Fibroblast of skin of left biceps (primary cell): ENCODE results near the gene VSIG10L2.
"Not testable (repeated sequence)": the region's sequence is repeated elsewhere in the genome, so short reads cannot be mapped to it uniquely, and the experiment has no call there.

Experiments used
- DNase-seq, 2 experiments: peaks; one replicate each; pipeline ENCODE4 v3.0.0-alpha.2; 2013; ENCODE audit warnings: low read depth in 2 of 2

Gene VSIG10L2

GRCh38 chr11:125967515-125967914, 21.7 kb downstream of the VSIG10L2 start:
- DNase-seq, result no peak

GRCh38 chr11:125968354-125968753, 22.5 kb downstream of the VSIG10L2 start:
- no peak for DNase-seq

DNA sequence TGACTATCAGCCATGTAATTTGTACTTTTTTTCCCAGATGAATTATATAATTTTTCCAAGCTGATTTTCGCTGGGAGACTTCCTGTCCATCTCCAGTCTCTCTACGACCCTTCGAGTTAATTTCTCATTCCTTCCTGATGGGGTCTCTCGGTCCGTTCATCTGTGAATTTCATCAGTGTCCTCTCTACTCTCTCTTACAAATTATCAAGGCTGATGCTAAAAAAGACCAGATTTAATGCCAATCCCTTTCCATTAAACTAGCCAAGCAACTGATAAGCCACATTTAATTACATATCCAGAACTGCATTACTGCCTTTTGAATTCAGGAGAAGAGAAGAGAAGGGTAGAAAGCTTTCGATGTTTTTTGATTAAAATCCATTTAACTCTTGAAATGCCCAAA, 25.8 kb downstream of the VSIG10L2 start:
- no peak for DNase-seq

- no peak for DNase-seq
These were observed 28.4 kb downstream of the VSIG10L2 start for GRCh38 chr11:125974284-125974683.

- no peak for DNase-seq
These were observed 29.8 kb downstream of the VSIG10L2 start for GRCh38 chr11:125975634-125976033.

- no peak for DNase-seq
These were observed 30.3 kb downstream of the VSIG10L2 start for GRCh38 chr11:125976156-125976555.

DNA sequence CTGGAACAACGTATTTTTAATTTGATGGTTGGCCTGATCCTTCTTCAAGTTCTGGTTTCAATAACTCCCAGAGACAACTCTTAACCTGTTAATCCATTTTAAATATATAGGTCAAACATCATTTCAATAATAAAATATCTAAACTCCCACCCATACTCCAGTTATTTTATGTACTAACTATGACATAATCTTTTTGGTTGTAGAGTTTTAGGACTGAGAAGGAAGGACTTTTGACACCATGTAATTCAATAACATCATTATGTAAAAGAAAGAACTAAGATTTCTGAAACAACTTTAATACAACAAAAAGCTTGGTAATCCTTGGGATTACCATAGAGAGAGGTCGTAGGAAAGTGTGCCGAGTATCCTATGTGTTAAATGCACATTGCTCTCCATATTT, 31.5 kb downstream of the VSIG10L2 start:
- no peak for DNase-seq

DNA sequence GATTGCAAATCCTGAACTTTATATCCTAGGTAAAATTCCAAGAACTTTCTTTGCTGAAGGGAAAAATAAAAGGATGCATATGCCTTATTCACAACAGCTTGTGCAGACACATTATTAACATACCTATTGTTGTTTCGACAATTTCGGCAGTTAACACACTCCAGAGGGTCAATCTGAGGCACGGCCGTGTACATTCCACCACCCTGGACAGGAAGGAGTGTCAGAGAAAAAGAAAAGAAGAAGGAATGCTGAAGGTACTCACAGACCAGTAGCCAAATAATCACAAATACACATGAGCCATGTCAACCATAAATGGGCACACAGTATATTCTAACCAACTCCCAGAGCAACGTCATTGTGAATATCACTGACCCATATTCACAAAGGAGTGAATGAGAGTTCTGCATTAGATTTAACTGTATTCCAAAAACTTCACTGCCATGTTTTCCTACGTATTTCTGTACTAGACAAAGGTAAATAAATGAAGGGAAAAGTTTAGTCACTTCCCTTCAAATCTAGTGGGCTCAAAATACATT, 32.4 kb downstream of the VSIG10L2 start:
- no peak for DNase-seq

GRCh38 chr11:125978778-125979407, 33.0 kb downstream of the VSIG10L2 start:
- no peak for DNase-seq

- no peak for DNase-seq
These were observed 33.7 kb downstream of the VSIG10L2 start for GRCh38 chr11:125979511-125979910.

GRCh38 chr11:125980436-125980835, 34.6 kb downstream of the VSIG10L2 start:
- no peak for DNase-seq

- DNase-seq, result no peak
These were observed 36.5 kb downstream of the VSIG10L2 start for GRCh38 chr11:125982348-125982730.

DNA sequence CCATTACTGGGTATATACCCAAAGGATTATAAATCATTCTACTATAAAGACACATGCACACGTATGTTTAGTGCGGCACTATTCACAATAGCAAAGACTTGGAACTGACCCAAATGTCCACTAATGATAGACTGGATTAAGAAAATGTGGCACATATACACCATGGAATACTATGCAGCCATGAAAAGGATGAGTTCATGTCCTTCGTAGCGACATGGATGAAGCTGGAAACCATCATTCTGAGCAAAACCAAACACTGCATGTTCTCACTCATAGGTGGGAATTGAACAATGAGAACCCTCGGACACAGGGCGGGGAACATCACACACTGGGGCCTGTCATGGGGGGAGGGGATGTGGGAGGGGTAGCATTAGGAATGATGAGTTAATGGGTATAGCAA, 40.1 kb downstream of the VSIG10L2 start:
- DNase-seq, result not testable (repeated sequence)

GRCh38 chr11:125987066-125987641, 41.3 kb downstream of the VSIG10L2 start:
- DNase-seq, result no peak

DNA sequence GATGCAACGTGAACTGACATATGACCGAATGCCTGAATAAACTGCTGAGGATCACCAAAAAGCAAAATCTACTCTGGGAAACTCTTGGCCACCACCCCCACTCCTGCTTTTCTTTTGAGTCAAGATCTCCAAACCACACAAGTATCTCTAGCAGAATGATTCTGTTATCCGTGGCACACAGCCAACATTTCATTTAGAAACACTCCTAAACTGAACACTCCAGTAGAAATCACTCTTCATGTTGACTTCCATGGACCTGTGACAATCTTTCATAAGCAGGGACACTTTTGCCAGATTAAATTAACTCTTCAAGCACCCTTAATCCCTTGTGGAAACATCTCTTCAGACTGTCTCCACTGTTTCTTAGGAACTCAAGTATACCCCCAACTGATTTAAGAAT, 44.4 kb downstream of the VSIG10L2 start:
- DNase-seq, result peak; percentile 62 to 68

GRCh38 chr11:125992893-125993292, 47.0 kb downstream of the VSIG10L2 start:
- DNase-seq, result no peak

DNA sequence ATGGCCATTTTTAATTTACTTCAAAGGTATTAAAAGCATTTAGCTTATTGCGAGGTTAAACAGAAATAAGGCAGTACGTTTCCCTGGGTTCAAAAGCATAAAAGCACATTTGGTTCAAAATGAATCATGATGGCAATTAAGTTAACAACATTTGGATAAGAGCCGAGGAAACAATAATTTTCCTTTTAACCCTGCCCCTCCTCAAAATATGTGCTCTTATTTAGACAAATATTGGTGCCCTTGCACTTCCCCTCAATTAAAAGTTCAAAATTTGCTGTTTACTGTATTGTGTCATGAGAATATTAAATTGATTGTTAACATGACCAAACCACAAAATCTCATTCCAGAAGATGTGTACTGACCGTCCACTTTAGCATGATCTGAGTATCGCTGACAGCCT, 48.7 kb downstream of the VSIG10L2 start:
- no peak for DNase-seq

- DNase-seq, result no peak
These were observed 49.5 kb downstream of the VSIG10L2 start for GRCh38 chr11:125995313-125995712.

- no peak for DNase-seq
These were observed 52.4 kb downstream of the VSIG10L2 start for GRCh38 chr11:125998267-125998666.

DNA sequence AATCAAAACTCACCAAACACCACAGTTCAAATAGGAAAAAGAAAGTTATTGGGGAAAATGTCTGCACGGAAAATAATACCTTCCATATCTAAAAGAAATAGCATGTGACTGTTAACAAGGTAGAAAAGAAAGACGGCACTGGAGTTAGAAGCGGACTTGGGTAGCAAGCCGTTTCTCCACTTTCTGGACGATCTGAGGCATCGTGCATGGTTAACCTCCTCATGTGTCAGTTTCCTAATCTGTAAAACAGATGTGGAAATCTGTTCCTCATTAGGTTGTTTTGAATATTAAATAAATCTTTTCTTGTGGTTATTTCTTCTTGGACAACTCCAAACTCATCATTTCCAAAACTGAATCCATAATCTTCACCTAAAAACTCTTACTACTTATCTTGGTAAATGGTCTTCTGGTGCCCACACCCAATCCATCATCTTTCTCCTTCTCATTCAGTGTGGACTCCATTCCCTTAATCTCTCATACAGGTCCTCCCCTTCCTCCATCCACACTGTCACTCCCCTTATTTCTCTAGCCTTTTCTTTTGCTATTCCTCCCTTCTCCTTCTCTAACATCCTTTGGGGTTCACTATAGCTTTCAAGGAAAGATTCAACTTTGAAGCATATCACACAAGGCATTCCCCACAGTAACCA, 53.5 kb downstream of the VSIG10L2 start:
- peak in 1 of 2 experiments; percentile 21 for DNase-seq

- DNase-seq, result no peak
These were observed 56.3 kb downstream of the VSIG10L2 start for GRCh38 chr11:126002181-126002580.
